Spleen (tissue), 11 donors: ENCODE data around the gene THAP4. TPM values are rescaled to one million over a fixed set of nuclear protein-coding genes. Genes with fewer than 3 reads are reported as not detected.
A peak's percentile ranks its signal among the peaks of the same experiment; 100 is the strongest.

Source experiments
- DNase-seq: peaks from one replicate; pipeline ENCODE4 v3.0.0-alpha.2; 2020
- H3K27ac ChIP-seq, 8 donors: fragments of 200-600 bp; sonication (generic) in 7 of 8; 1 replicate in 4 of 8; 2 replicates in 4 of 8; pipeline versions ENCODE4 v1.5.0 to v1.8.0; 2016 to 2021; ENCODE audit warnings: inconsistent platforms in 4 of 8, mild to moderate bottlenecking in 4 of 8, moderate library complexity in 1 of 8
- H3K27me3 ChIP-seq, 7 donors: fragments of 200-600 bp; sonication (generic) in 6 of 7; replicated peaks in 1 of 7; 1 replicate in 4 of 7; 2 replicates in 3 of 7; pipeline versions ENCODE4 v1.5.0 to v1.8.0; 2016 to 2021; ENCODE audit warnings: inconsistent platforms in 3 of 7, mild to moderate bottlenecking in 1 of 7
- H3K36me3 ChIP-seq, 6 donors: fragments of 200-600 bp; sonication (generic) in 5 of 6; 1 replicate in 4 of 6; 2 replicates in 2 of 6; pipeline versions ENCODE4 v1.5.0 to v1.8.0; 2016 to 2021; ENCODE audit warnings: inconsistent platforms in 2 of 6
- H3K4me1 ChIP-seq, 6 donors: fragments of 200-600 bp; sonication (generic) in 5 of 6; 1 replicate in 3 of 6; 2 replicates in 3 of 6; pipeline versions ENCODE4 v1.5.0 to v1.8.0; 2016 to 2021; ENCODE audit warnings: inconsistent platforms in 3 of 6
- H3K4me3 ChIP-seq, 8 donors: fragments of 200-600 bp; sonication (generic) in 7 of 8; 1 replicate in 4 of 8; 2 replicates in 4 of 8; pipeline versions ENCODE4 v1.5.0 to v1.8.0; 2016 to 2021; ENCODE audit warnings: inconsistent platforms in 4 of 8, mild to moderate bottlenecking in 4 of 8, moderate library complexity in 2 of 8
- H3K9me3 ChIP-seq, 8 donors: fragments of 200-600 bp; sonication (generic) in 7 of 8; 1 replicate in 4 of 8; 2 replicates in 4 of 8; pipeline versions ENCODE4 v1.5.0 to v1.8.0; 2016 to 2021; ENCODE audit warnings: inconsistent platforms in 4 of 8
- POLR2A ChIP-seq, 3 donors: fragments of 450-650 bp; IDR thresholded peaks; one replicate each; pipeline ENCODE4 v1.5.1; 2017; ENCODE audit warnings: antibody characterized with exemption in 3 of 3, mild to moderate bottlenecking in 1 of 3
- POLR2AphosphoS5 ChIP-seq, 3 donors: sonication (generic); formaldehyde crosslinking; IDR thresholded peaks; one replicate each; pipeline ENCODE4 v1.5.1; 2017; ENCODE audit warnings: antibody characterized with exemption in 3 of 3
- WGBS, 5 donors: extraction: QIAGEN DNeasy Blood & Tissue Kit in 3 of 5; methylation state at CpG; one replicate each; pipeline versions ENCODE4 v1.1.5 to v1.1.7; 2013 to 2018; 5-methylcytosine and 5-hydroxymethylcytosine counted together
- intact Hi-C: fragments of 100-400 bp; cut with DNase I; formaldehyde crosslinking; loops from one replicate; pipeline ENCODE4 v1.15.0; 2023; ENCODE audit warnings: low total_unique reads
- polyA plus RNA-seq, 3 donors: library from polyadenylated mRNA; stranded (reverse); fragments of 200-250 nt; gene quantifications; one replicate each; pipeline ENCODE4 v1.2.1, GENCODE V29; 2013
- total RNA-seq, 7 donors: library from RNA; depleted of rRNA in 3 of 7; stranded (reverse); fragments of >200 nt in 3 of 7; fragmentation: NEBNext Ultra II Directional in 4 of 7; extraction: Animal tissue kit (Norgen Biotek cat#: 25700) in 4 of 7; gene quantifications; one replicate each; pipeline versions ENCODE4 v1.1.0 to v1.2.1, GENCODE V29; 2016 to 2021
- TF ChIP-seq, protein P1 (sequence below), 11 experiments: fragments of 200-600 bp in 7 of 11; fragments of 450-650 bp in 4 of 11; sonication (generic) in 4 of 11; IDR thresholded peaks in 8 of 11; conservative IDR thresholded peaks in 3 of 11; 1 replicate in 7 of 11; 2 replicates in 4 of 11; pipeline versions ENCODE4 v1.4.0 to v1.8.0; 2016 to 2021; ENCODE audit warnings: antibody characterized with exemption in 11 of 11, inconsistent platforms in 4 of 11, mild to moderate bottlenecking in 1 of 11
- donor health status: healthy with polysubstance abuse.
- donor health status: DM: no; HTN: no; CAD: no; lungs with moderate emphysema.
- donor health status: DM: no; HTN: no; CAD: no.
- donor health status: Bipolar disorder and iron deficiency.
- donor health status: healthy.
- donor health status: DM: no; HTN: no; CAD: no.
- donor health status: DM: yes; HTN: yes; CAD: no.

Gene THAP4
- total and polyA plus RNA-seq, 10 donors = 21.0 to 31.5 (median 27.8) TPM

DNA sequence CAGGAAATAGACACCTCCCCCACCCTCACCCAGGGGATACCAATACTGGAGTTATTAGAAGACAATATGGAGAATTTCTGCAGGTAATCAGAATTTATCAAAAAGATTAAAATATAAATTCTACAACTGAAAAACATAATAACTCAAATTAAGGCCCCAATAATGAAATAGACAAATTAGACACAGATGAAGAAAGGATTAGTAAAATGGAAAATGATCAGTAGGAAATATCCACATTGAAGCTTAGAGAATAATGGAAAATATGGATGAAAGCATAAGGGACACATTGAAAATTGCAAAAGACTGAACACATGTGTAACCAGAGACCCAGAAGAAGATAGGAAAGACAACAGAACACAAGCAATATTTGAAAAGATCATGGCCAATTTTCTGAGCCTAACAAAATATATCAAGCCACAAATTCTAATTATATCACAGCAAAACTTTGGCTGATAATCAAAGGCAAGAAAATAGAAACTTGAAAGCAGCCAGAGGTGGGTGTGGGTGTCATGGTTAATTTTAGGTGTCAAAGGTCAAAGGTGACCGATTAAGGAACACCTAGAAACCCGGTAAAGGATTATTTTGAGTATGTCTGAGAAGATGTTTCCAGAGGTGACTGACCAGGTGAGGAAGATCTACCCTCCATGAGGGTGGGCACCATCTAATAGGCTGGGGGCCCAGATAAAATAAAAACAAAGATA lies 50.2 kb downstream of the THAP4 start:
- no peak for DNase-seq
- Histone ChIP-seq H3K4me1 (no peaks in the 10 kb centered on the region), H3K4me3 (no peak overlapping the region), H3K36me3 (peaks cover 8 to 91% (median 48%) of the 10 kb centered on the region in 6 donors), H3K27ac (no peak overlapping the region), H3K27me3 (no peaks in the 10 kb centered on the region), H3K9me3 (peaks cover 9 to 48% (median 46%) of the 10 kb centered on the region in 8 donors)
- WGBS, 5 donors = 97 to 98% (median 97%) methylated on average over 2 of the region's 2 CpGs
- TF ChIP-seq, protein P1, sequence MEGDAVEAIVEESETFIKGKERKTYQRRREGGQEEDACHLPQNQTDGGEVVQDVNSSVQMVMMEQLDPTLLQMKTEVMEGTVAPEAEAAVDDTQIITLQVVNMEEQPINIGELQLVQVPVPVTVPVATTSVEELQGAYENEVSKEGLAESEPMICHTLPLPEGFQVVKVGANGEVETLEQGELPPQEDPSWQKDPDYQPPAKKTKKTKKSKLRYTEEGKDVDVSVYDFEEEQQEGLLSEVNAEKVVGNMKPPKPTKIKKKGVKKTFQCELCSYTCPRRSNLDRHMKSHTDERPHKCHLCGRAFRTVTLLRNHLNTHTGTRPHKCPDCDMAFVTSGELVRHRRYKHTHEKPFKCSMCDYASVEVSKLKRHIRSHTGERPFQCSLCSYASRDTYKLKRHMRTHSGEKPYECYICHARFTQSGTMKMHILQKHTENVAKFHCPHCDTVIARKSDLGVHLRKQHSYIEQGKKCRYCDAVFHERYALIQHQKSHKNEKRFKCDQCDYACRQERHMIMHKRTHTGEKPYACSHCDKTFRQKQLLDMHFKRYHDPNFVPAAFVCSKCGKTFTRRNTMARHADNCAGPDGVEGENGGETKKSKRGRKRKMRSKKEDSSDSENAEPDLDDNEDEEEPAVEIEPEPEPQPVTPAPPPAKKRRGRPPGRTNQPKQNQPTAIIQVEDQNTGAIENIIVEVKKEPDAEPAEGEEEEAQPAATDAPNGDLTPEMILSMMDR (IDR thresholded peaks at IDR 0.05 in 8 of 11, conservative IDR thresholded peaks at IDR 0.05 in 3 of 11) = no peak
- no peak for TF ChIP-seq POLR2AphosphoS5 (IDR thresholded peaks at IDR 0.05)
- no peak for TF ChIP-seq POLR2A (IDR thresholded peaks at IDR 0.05)
- intact Hi-C loops = no loop called here

DNA sequence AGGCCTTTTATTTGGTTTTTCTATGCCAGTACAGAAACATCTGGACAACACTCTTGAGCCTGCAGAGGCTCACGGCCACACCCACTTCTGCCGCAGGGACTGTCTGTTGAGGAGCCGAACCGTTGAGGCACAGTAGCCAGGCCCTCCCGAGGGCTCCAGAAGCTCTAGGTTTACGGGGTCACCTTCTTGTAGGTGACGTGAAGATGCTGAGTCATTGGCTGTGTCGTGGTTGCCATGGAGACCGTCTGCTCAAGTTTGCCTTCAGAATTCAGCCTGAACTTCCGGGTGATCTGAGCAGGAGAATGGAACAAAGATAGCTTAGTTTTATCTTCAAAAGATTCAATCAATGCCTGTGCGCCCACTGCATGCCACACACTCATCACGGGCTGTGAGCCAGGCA lies 52.5 kb downstream of the THAP4 start:
- 92 to 96% (median 96%) methylated on average over 12 of the region's 12 CpGs for WGBS, 5 donors
- peak; percentile 6 for DNase-seq
- H3K36me3 ChIP-seq = peaks cover 8 to 92% (median 49%) of the 10 kb centered on the region in 6 donors
- peaks cover 9 to 48% (median 45%) of the 10 kb centered on the region in 8 donors for H3K9me3 ChIP-seq
- intact Hi-C loops = no loop called here
- no peak overlapping the region for H3K27ac ChIP-seq
- TF ChIP-seq POLR2AphosphoS5 (IDR thresholded peaks at IDR 0.05) = no peak
- TF ChIP-seq POLR2A (IDR thresholded peaks at IDR 0.05) = no peak
- TF ChIP-seq, protein P1 (IDR thresholded peaks at IDR 0.05 in 8 of 11, conservative IDR thresholded peaks at IDR 0.05 in 3 of 11) = no peak
- no peak overlapping the region for H3K4me3 ChIP-seq
- no peaks in the 10 kb centered on the region for H3K27me3 ChIP-seq
- H3K4me1 ChIP-seq = no peaks in the 10 kb centered on the region

DNA sequence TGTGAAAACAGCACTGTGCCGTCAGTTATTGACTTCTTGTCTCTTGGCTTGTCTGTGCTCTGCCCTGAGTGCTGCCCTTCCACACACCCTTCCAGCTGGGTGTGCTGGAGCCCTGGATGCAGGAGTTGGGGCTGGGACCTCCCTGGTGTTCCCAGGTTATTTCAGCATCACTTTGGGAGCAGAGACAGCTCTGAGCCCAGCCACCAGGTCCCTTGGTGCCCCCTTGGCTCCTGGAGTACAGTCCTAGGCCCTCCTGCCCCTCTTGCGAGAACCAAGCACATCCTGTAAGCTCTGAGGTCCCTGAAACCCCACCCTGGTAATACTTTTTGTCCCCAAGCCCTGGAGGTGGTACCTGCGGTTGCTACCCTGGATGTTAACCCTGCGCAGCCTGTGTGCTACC lies 54.2 kb downstream of the THAP4 start:
- H3K4me3 ChIP-seq = no peak overlapping the region
- H3K4me1 ChIP-seq = no peaks in the 10 kb centered on the region
- peak; percentile 10 for DNase-seq
- H3K9me3 ChIP-seq = peaks cover 7 to 36% (median 30%) of the 10 kb centered on the region in 8 donors
- no peak overlapping the region for H3K27ac ChIP-seq
- peaks cover 8 to 76% (median 46%) of the 10 kb centered on the region in 6 donors for H3K36me3 ChIP-seq
- intact Hi-C loops = no loop called here
- H3K27me3 ChIP-seq = no peaks in the 10 kb centered on the region
- WGBS, 5 donors = 93 to 100% (median 98%) methylated on average over 4 of the region's 4 CpGs
- TF ChIP-seq, protein P1 (IDR thresholded peaks at IDR 0.05 in 8 of 11, conservative IDR thresholded peaks at IDR 0.05 in 3 of 11) = no peak
- TF ChIP-seq POLR2AphosphoS5 (IDR thresholded peaks at IDR 0.05) (no peak), POLR2A (IDR thresholded peaks at IDR 0.05) (no peak)

DNA sequence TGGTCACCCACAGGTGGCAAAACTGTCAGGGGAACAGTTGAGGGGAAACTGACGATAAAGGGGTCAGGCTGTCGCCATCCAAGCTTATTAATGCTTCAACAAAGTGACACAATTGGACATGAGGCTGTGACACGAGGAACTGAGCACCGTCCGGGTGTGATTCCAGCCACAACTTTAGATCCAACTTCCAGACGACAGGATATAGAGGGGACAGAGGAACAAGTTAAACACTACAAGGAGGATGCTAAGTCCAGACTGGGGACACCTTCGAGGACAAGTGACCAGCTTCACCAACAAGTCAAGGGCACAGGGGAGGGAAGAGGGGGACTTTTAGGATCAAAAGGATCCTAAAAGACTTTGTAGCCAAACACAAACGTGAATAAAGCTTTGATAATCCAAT lies 54.6 kb downstream of the THAP4 start:
- WGBS, 5 donors = 94 to 99% (median 96%) methylated on average over 8 of the region's 8 CpGs
- Histone ChIP-seq H3K27me3 (no peaks in the 10 kb centered on the region), H3K27ac (no peak overlapping the region), H3K4me3 (no peak overlapping the region), H3K36me3 (peaks cover 8 to 71% (median 44%) of the 10 kb centered on the region in 6 donors), H3K4me1 (no peaks in the 10 kb centered on the region), H3K9me3 (peaks cover 7 to 32% (median 26%) of the 10 kb centered on the region in 8 donors)
- no peak for TF ChIP-seq POLR2AphosphoS5 (IDR thresholded peaks at IDR 0.05)
- TF ChIP-seq, protein P1 (IDR thresholded peaks at IDR 0.05 in 8 of 11, conservative IDR thresholded peaks at IDR 0.05 in 3 of 11) = no peak
- no peak for TF ChIP-seq POLR2A (IDR thresholded peaks at IDR 0.05)
- intact Hi-C loops = no loop called here
- no peak for DNase-seq
